Stimulated activated CD4-positive, alpha-beta T cell treated with anti-CD3 and anti-CD28 coated beads, Interleukin-12 subunit alpha, Interleukin-12 subunit beta, amount 100 ng/mL, for 4 hours (primary cell): ENCODE measurements around the gene PRELP.
"Not testable (repeated sequence)": the region's sequence is repeated elsewhere in the genome, so short reads cannot be mapped to it uniquely, and the experiment has no call there.

ENCODE experiments used
- DNase-seq: peaks from one replicate; pipeline ENCODE4 v3.0.0-alpha.2; 2020

Gene PRELP

DNA sequence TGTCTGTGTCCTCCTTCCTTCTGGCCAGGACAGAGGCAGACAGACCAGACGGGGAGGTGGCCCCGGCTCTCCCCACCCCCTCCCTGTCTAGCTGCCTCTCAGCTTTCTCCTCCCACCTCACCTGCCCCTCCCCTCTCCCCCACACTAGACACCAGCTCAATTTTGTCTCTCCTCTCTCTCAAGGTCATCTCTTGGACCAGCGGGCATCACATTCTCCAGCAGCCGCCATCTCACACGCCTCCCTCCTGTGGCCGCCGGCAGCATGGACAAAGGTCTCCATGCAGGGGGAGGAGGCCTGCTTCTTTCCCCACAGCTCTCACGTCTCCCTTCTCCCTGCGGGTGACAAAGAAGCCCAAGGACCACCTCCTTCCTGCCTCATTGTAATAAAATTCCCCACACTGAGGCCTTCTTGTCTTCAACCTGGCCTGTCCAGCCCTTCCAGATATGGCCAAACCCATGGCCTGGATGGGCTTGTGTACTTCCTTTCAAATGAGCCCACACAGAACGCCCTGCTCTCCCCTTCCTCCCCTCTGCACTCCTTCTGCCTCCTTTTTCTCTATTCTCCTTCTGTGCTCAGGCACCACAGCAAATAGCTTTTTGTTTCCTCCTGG, 33.0 kb downstream of the PRELP start:
- DNase-seq, result no peak

DNA sequence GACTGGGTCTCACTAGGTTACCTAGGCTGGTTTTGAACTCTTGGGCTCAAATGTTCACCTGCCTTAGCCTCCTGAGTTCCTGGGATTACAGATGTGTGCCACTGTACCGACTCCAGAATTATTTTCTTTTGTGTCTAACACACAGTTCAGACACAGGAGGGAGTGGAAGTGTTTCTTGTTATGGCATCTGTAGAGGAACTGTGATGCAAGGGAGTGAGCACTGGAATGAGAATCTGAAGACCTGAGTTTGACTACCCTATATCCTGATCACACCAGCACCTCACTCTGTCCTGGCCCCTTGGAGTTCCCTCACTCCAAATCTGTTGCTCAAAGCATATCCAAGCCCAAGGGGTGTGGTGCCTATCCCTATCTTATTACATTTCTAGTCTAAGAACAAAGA, 33.5 kb downstream of the PRELP start:
- DNase-seq, result no peak

DNA sequence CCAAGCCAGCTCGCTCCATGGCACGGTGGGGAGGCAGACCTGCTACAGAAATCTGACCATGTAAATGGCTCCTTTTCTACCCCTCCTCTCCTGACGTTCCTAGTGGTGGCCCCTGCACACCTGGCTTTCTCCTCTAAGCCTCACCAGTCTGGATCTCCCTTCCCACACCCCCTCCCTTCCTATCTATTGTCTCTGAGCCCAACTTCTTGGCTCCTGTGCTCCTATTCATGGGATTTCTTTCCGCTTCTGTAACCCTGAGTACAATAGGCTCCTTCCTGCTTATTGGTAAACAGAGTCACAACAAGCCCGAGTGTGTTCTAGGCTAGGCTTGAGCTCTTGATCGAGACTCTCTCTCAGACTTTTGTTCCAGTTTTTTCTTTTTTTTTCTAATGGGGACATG, 35.9 kb downstream of the PRELP start:
- no peak for DNase-seq

DNA sequence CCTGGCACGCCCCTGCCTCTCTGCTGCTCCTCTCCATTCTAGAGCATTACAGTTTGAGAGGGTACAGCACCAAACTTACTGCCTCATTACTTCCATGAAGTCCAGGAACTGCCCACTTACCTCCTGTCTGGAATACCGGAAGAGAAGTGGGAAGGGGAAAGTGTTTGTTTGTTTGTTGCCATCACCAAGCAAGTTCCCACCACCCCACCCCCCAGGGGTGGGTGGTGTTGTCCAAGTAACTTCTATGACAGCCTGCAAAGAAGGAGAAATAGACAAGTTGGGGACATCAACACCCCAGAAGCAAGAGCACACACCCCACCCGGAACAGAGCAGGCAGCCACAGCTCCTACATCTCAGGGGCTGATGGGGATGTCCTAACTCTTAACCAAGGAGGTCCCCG, 36.3 kb downstream of the PRELP start:
- DNase-seq, result no peak

GRCh38 chr1:203512517-203512847, 36.9 kb downstream of the PRELP start:
- no peak for DNase-seq

- peak; percentile 33 for DNase-seq
Observed at GRCh38 chr1:203512848-203513584, 37.4 kb downstream of the PRELP start.

- DNase-seq, result no peak
Observed at GRCh38 chr1:203513585-203514031, 38.0 kb downstream of the PRELP start.

- no peak for DNase-seq
Observed at GRCh38 chr1:203516184-203516583, 40.6 kb downstream of the PRELP start.

- DNase-seq, result no peak
Observed at GRCh38 chr1:203516906-203517305, 41.3 kb downstream of the PRELP start.

DNA sequence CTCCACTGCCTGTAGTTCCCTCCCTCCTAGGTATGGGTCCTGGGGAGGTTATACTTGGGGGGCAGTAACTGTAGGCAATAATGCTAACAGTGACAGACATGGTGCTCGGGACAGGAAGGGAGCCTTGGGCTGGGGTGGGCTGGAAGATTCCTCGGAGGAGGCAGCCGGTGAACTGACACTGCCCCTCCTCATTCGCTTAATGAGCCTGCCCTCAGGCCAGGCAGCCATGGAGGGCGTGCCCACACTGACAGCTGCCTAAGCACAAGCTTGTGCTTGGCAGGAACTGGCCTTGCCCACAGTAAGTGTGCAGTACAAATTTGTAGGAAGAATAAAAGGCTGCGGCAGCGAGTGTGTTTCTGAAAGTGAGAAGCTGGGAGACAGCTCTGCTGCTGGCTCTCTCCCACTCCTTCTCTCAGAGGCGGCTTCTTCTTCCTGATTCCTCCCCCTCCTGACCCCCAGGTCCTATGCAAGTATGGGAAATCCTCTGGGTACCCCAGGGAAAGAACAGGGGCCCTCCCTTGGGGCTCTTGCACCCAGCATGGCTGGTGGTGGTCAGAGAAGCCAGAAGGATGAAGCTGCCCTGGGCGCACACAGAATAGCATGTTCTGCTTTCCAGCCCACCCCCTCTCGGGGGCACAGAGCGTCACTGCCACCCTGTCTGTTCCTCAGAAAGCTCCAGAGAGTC, 42.0 kb downstream of the PRELP start:
- DNase-seq, result no peak

GRCh38 chr1:203518139-203518538, 42.5 kb downstream of the PRELP start:
- DNase-seq, result not testable (repeated sequence)

DNA sequence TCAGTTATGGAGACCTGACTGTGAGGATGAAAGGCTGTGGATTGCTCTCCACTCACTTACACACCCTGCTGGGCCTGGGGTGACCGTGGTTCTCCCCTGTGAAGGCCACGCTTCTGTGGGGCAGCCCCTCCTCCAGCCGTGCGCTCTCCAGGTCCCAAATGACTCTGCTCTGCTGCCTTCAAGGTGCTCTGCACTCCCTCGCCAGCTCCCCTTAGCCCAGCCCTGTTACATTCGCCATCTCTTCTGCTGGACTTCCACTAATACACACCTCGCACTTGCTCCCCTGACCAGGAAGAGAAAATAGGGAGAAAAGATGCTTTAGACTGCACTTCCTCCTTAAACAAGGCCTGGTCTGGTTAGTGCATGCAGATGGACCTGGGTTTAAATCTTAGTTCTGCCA, 42.9 kb downstream of the PRELP start:
- no peak for DNase-seq

DNA sequence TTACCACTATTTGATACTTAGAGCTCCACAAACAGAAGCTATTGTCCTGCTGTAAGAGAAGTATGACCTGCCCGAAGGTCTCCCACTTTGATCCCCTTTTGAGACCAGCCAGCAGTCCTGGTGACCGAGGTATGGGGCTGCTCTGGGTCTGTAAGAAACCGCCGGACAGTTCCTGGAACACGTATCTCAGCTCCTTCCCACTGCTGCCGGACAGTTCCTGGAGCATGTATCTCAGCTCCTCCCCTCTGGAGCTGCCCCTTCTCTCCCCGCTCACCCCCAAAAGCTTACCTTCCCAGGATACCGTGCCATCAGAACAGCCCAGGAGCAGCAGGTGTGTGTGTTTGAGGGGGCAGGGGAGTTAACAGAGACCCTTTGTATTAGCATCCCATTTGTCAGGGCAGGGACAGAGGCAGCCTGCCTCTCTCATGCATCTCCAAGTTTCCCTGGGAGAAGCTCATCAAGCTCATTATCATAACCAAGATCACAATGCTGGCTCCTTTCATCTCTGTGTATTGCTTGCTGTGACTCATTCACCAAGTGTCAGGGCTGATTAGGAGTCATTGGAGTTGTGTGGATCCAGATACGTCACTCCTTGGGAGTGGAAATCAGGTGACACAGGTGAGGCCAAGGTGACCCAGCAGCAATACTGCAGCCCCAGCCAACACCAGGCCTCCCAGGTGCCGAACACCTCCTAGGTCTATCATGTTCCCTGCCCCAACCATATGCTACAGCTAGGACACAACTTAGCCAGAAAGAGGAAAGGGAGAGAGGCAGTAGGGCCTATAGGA, 43.6 kb downstream of the PRELP start:
- no peak for DNase-seq

GRCh38 chr1:203519896-203520295, 44.3 kb downstream of the PRELP start:
- DNase-seq, result no peak

- DNase-seq, result no peak
Observed at GRCh38 chr1:203520315-203520714, 44.7 kb downstream of the PRELP start.

GRCh38 chr1:203521074-203521794, 45.6 kb downstream of the PRELP start:
- DNase-seq, result no peak

DNA sequence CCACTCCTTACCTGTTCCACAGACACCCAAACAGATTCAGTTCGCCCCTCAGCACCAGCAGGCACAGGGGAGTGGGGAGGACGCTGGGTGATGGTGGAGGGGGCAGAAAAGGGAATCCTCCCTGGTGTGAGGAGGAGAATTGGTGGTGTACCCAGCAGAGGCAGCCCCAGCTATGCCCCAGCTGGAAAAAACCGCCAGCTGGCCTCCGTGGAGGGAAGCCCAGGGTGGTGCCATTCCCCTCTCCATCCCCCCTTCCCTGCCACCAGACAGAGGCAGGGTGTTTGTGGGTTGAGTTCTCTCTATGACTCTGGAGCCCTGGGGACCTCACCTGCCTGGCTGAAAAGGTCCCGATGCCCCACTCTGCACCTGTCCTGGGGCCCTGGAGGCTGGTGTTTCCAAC, 46.2 kb downstream of the PRELP start:
- DNase-seq, result no peak

- no peak for DNase-seq
Observed at GRCh38 chr1:203522237-203522636, 46.6 kb downstream of the PRELP start.

- no peak for DNase-seq
Observed at GRCh38 chr1:203523667-203524066, 48.1 kb downstream of the PRELP start.

GRCh38 chr1:203524152-203524551, 48.5 kb downstream of the PRELP start:
- no peak for DNase-seq

- DNase-seq, result no peak
Observed at GRCh38 chr1:203524824-203525223, 49.2 kb downstream of the PRELP start.

GRCh38 chr1:203525685-203526084, 50.1 kb downstream of the PRELP start:
- no peak for DNase-seq

DNA sequence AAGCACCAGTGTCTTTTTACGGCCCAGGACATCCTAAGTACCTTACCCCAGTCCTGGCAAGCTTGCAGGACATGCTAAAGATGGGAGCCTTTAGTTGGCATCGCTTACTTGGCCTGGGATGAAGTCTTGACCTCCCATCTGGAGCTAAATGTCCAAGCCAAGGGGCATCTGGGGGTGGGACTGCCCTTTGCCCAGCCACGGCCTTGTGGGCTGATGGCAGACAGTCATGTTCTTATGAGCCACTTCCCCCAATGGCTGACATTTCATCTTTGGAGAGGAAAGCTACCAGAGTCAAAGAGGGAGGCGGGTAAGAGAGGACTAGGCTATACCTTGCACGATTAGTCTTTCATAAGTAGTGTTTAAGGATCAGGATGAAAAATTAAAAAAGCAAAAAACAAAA, 50.5 kb downstream of the PRELP start:
- no peak for DNase-seq
